Small intestine (tissue), 7 donors: ENCODE measurements around the gene VWA5B1. TPM values are rescaled to one million over a fixed set of nuclear protein-coding genes. Genes with fewer than 3 reads are reported as not detected.
A peak's percentile ranks its signal among the peaks of the same experiment; 100 is the strongest.

Source experiments
- DNase-seq, 2 donors: peaks; one replicate each; pipeline versions ENCODE4 v3.0.0 to v3.0.0-alpha.2; 2013
- FAIRE-seq: peaks from 2 replicates; lab custom pipeline; 2012; peaks lifted over from hg19 to GRCh38; lab: Jason Lieb, UNC
- H3K27ac ChIP-seq, 3 donors: one replicate each; pipeline ENCODE4 v1.5.1; 2013; ENCODE audit warnings: low read length in 2 of 3, mild to moderate bottlenecking in 2 of 3, control low read depth in 1 of 3, inconsistent platforms in 1 of 3, low read depth in 1 of 3, moderate library complexity in 1 of 3
- H3K27me3 ChIP-seq, 3 donors: one replicate each; pipeline ENCODE4 v1.6.1; 2013; ENCODE audit warnings: low read length in 3 of 3, inconsistent platforms in 1 of 3; ENCODE audit not compliant: control insufficient read depth in 3 of 3, insufficient read depth in 3 of 3
- H3K36me3 ChIP-seq, 3 donors: one replicate each; pipeline ENCODE4 v1.6.1; 2013; ENCODE audit warnings: low read length in 3 of 3, inconsistent platforms in 1 of 3, low read depth in 1 of 3, mild to moderate bottlenecking in 1 of 3, moderate library complexity in 1 of 3; ENCODE audit not compliant: control insufficient read depth in 3 of 3, insufficient read depth in 2 of 3
- H3K4me1 ChIP-seq, 3 donors: one replicate each; pipeline ENCODE4 v1.6.1; 2013; ENCODE audit warnings: low read length in 2 of 3, inconsistent platforms in 1 of 3, low read depth in 1 of 3, mild to moderate bottlenecking in 1 of 3, moderate library complexity in 1 of 3; ENCODE audit not compliant: control insufficient read depth in 3 of 3, insufficient read depth in 2 of 3
- H3K4me3 ChIP-seq, 3 donors: one replicate each; pipeline ENCODE4 v1.5.1; 2013; ENCODE audit warnings: low read length in 3 of 3, control low read depth in 1 of 3, inconsistent platforms in 1 of 3, low read depth in 1 of 3, mild to moderate bottlenecking in 1 of 3, moderate library complexity in 1 of 3
- H3K9me3 ChIP-seq, 2 donors: one replicate each; pipeline ENCODE4 v1.6.1; 2013; ENCODE audit warnings: low read depth in 1 of 2, low read length in 1 of 2; ENCODE audit not compliant: control insufficient read depth in 2 of 2, insufficient read depth in 1 of 2
- WGBS, 3 donors: extraction: QIAGEN DNeasy Blood & Tissue Kit; methylation state at CpG; one replicate each; pipeline ENCODE4 v1.1.7; 2013; 5-methylcytosine and 5-hydroxymethylcytosine counted together
- polyA plus RNA-seq, 4 donors: library from polyadenylated mRNA; stranded (reverse) in 3 of 4; unstranded in 1 of 4; fragments of 200-250 nt in 3 of 4; fragments of 120-200 nt in 1 of 4; gene quantifications; one replicate each; pipeline versions ENCODE4 v1.2.1 to v1.2.3, GENCODE V29; 2013
- donor health status: healthy with polysubstance abuse.
- donor health status: control.
- donor health status: control.
- donor health status: Bipolar disorder and iron deficiency.
- donor health status: healthy.

VWA5B1 gene
- polyA plus RNA-seq, 4 donors, result 0.01 to 1.5 TPM; not detected in 2

GRCh38 chr1:20328201-20328600 lies 37.5 kb downstream of the VWA5B1 start:
- DNase-seq (no peak), FAIRE-seq (no peak)
- peaks cover 0 to 9% (median 0%) of the 10 kb centered on the region in 3 donors for H3K27me3 ChIP-seq
- H3K9me3 ChIP-seq, result no peaks in the 10 kb centered on the region
- no peaks in the 10 kb centered on the region for H3K36me3 ChIP-seq
- WGBS, 3 donors, result 46 to 63% (median 52%) methylated on average over 7 of the region's 7 CpGs
- H3K27ac ChIP-seq, result no peak overlapping the region
- H3K4me1 ChIP-seq, result no peaks in the 10 kb centered on the region
- H3K4me3 ChIP-seq, result no peak overlapping the region

GRCh38 chr1:20329793-20330542 lies 39.3 kb downstream of the VWA5B1 start:
- 89 to 92% (median 89%) methylated on average over 14 of the region's 14 CpGs for WGBS, 3 donors
- FAIRE-seq (no peak), DNase-seq (no peak)
- Histone ChIP-seq H3K9me3 (no peaks in the 10 kb centered on the region), H3K4me1 (no peaks in the 10 kb centered on the region), H3K27me3 (peaks cover 0 to 8% (median 0%) of the 10 kb centered on the region in 3 donors), H3K36me3 (no peaks in the 10 kb centered on the region), H3K27ac (no peak overlapping the region), H3K4me3 (no peak overlapping the region)

- Histone ChIP-seq H3K36me3 (no peaks in the 10 kb centered on the region), H3K27ac (no peak overlapping the region), H3K9me3 (no peaks in the 10 kb centered on the region), H3K27me3 (peaks cover 0 to 4% (median 2%) of the 10 kb centered on the region in 3 donors), H3K4me3 (no peak overlapping the region), H3K4me1 (no peaks in the 10 kb centered on the region)
- 71 to 80% (median 76%) methylated on average over 5 of the region's 5 CpGs for WGBS, 3 donors
- no peak for DNase-seq
- FAIRE-seq, result no peak
Measured at GRCh38 chr1:20334103-20334502, 43.4 kb downstream of the VWA5B1 start.

- WGBS, 3 donors, result 80 to 85% (median 85%) methylated on average over 13 of the region's 13 CpGs
- peaks cover 0 to 7% (median 4%) of the 10 kb centered on the region in 3 donors for H3K27me3 ChIP-seq
- no peak for DNase-seq
- no peaks in the 10 kb centered on the region for H3K9me3 ChIP-seq
- H3K27ac ChIP-seq, result no peak overlapping the region
- no peak for FAIRE-seq
- H3K4me3 ChIP-seq, result no peak overlapping the region
- no peaks in the 10 kb centered on the region for H3K36me3 ChIP-seq
- no peaks in the 10 kb centered on the region for H3K4me1 ChIP-seq
Measured at GRCh38 chr1:20336105-20336605, 45.5 kb downstream of the VWA5B1 start.

GRCh38 chr1:20337581-20337980 lies 46.9 kb downstream of the VWA5B1 start:
- FAIRE-seq, result no peak
- 84 to 87% (median 86%) methylated on average over 7 of the region's 7 CpGs for WGBS, 3 donors
- H3K36me3 ChIP-seq, result no peaks in the 10 kb centered on the region

GRCh38 chr1:20339811-20340457 lies 49.3 kb downstream of the VWA5B1 start:
- WGBS, 3 donors, result 64 to 74% (median 64%) methylated on average over 9 of the region's 9 CpGs
- Histone ChIP-seq H3K4me3 (no peak overlapping the region), H3K4me1 (no peaks in the 10 kb centered on the region), H3K9me3 (no peaks in the 10 kb centered on the region), H3K27ac (no peak overlapping the region), H3K27me3 (peaks cover 0 to 28% (median 4%) of the 10 kb centered on the region in 3 donors), H3K36me3 (no peaks in the 10 kb centered on the region)
- DNase-seq (no peak), FAIRE-seq (no peak)

More at GRCh38 chr1:20337581-20337980, 46.9 kb downstream of the VWA5B1 start:
- no peak overlapping the region for H3K27ac ChIP-seq
- peaks cover 0 to 12% (median 4%) of the 10 kb centered on the region in 3 donors for H3K27me3 ChIP-seq
- H3K4me1 ChIP-seq, result no peaks in the 10 kb centered on the region
- no peaks in the 10 kb centered on the region for H3K9me3 ChIP-seq
- no peak for DNase-seq
- no peak overlapping the region for H3K4me3 ChIP-seq

- 52 to 61% (median 55%) methylated on average over 16 to 17 of the region's 17 CpGs for WGBS, 3 donors
- H3K36me3 ChIP-seq, result no peaks in the 10 kb centered on the region
- no peak overlapping the region for H3K27ac ChIP-seq
- H3K4me3 ChIP-seq, result peak overlapping the region in 1 of 3 donors; percentile 7
- FAIRE-seq (no peak), DNase-seq (no peak)
- no peaks in the 10 kb centered on the region for H3K4me1 ChIP-seq
- peaks cover 0 to 31% (median 4%) of the 10 kb centered on the region in 3 donors for H3K27me3 ChIP-seq
- no peaks in the 10 kb centered on the region for H3K9me3 ChIP-seq
Measured at GRCh38 chr1:20342294-20343148, 51.8 kb downstream of the VWA5B1 start.
